Uterus (tissue), 4 donors: ENCODE results near the gene LSAMP. TPM values are rescaled to one million over a fixed set of nuclear protein-coding genes. Genes with fewer than 3 reads are reported as not detected.
"Not testable (repeated sequence)": the region's sequence is repeated elsewhere in the genome, so short reads cannot be mapped to it uniquely, and the experiment has no call there.

Experiments used
- DNase-seq, 2 donors: peaks; one replicate each; pipeline ENCODE4 v3.0.0-alpha.2; 2019 to 2020
- H3K27ac ChIP-seq, 2 donors: fragments of 200-600 bp; sonication (generic); 1 replicate in 1 of 2; 2 replicates in 1 of 2; pipeline ENCODE4 v1.5.1; 2016 to 2018
- H3K27me3 ChIP-seq, 2 donors: fragments of 200-600 bp; sonication (generic); one replicate each; pipeline ENCODE4 v1.5.1; 2018 to 2019; ENCODE audit warnings: control low read depth in 1 of 2
- H3K36me3 ChIP-seq, 2 donors: fragments of 200-600 bp; sonication (generic); one replicate each; pipeline ENCODE4 v1.5.1; 2019; ENCODE audit warnings: control low read depth in 1 of 2
- H3K4me1 ChIP-seq, 2 donors: fragments of 200-600 bp; sonication (generic); one replicate each; pipeline ENCODE4 v1.5.1; 2018 to 2019; ENCODE audit warnings: control low read depth in 1 of 2
- H3K4me3 ChIP-seq, 2 donors: fragments of 200-600 bp; sonication (generic); 1 replicate in 1 of 2; 2 replicates in 1 of 2; pipeline ENCODE4 v1.5.1; 2018 to 2019; ENCODE audit warnings: mild to moderate bottlenecking in 1 of 2
- H3K9me3 ChIP-seq, 2 donors: fragments of 200-600 bp; sonication (generic); one replicate each; pipeline ENCODE4 v1.5.1; 2019; ENCODE audit warnings: control low read depth in 1 of 2
- CTCF ChIP-seq, 4 experiments: fragments of 200-600 bp in 2 of 4; fragments of 450-650 bp in 2 of 4; sonication (generic) in 2 of 4; IDR thresholded peaks; one replicate each; pipeline ENCODE4 v1.5.1; 2016 to 2019; ENCODE audit warnings: antibody characterized with exemption in 4 of 4, mild to moderate bottlenecking in 2 of 4, moderate library complexity in 1 of 4
- POLR2A ChIP-seq, 2 donors: fragments of 450-650 bp; IDR thresholded peaks; one replicate each; pipeline ENCODE4 v1.6.1; 2016; ENCODE audit warnings: antibody characterized with exemption in 2 of 2, mild to moderate bottlenecking in 1 of 2, moderate library complexity in 1 of 2
- intact Hi-C: fragments of 100-400 bp; cut with DNase I; formaldehyde crosslinking; loops from one replicate; pipeline ENCODE4 v1.15.1; 2023; ENCODE audit warnings: low total_unique reads
- total RNA-seq, 4 donors: library from RNA; depleted of rRNA in 3 of 4; stranded (reverse); fragments of >200 nt in 3 of 4; gene quantifications; one replicate each; pipeline versions ENCODE4 v1.1.0 to v1.2.4, GENCODE V29; 2014 to 2023
- donor health status: DM: yes; HTN: yes; CAD: no.

Gene LSAMP
- total RNA-seq, 4 donors from 2014 or later, result 0.26 to 25.8 (median 1.8) TPM

- Histone ChIP-seq H3K4me3 (no peak overlapping the region), H3K27me3 (no peaks in the 10 kb centered on the region), H3K9me3 (no peaks in the 10 kb centered on the region), H3K36me3 (no peaks in the 10 kb centered on the region), H3K27ac (no peak overlapping the region), H3K4me1 (no peaks in the 10 kb centered on the region)
- no peak for DNase-seq
- TF ChIP-seq POLR2A (IDR thresholded peaks at IDR 0.05) (no peak), CTCF (IDR thresholded peaks at IDR 0.05) (no peak)
- intact Hi-C loops, result no loop called here
Observed at GRCh38 chr3:115803661-115804060, 641.6 kb downstream of the LSAMP start.

- no peak for DNase-seq
- Histone ChIP-seq H3K9me3 (no peaks in the 10 kb centered on the region), H3K27me3 (no peaks in the 10 kb centered on the region), H3K4me3 (no peak overlapping the region), H3K27ac (no peak overlapping the region), H3K36me3 (no peaks in the 10 kb centered on the region), H3K4me1 (no peaks in the 10 kb centered on the region)
- TF ChIP-seq POLR2A (IDR thresholded peaks at IDR 0.05) (no peak), CTCF (IDR thresholded peaks at IDR 0.05) (no peak)
- intact Hi-C loops, result no loop called here
Observed at GRCh38 chr3:115800489-115801075, 644.7 kb downstream of the LSAMP start.

- H3K27ac ChIP-seq, H3K4me3 ChIP-seq, intact Hi-C loops, H3K36me3 ChIP-seq, H3K4me1 ChIP-seq, H3K27me3 ChIP-seq, H3K9me3 ChIP-seq, DNase-seq: not testable (repeated sequence)
Observed at GRCh38 chr3:115800065-115800464, 645.2 kb downstream of the LSAMP start.

- intact Hi-C loops, result no loop called here
- no peak for TF ChIP-seq POLR2A (IDR thresholded peaks at IDR 0.05)
- TF ChIP-seq CTCF (IDR thresholded peaks at IDR 0.05), result no peak
- Histone ChIP-seq H3K27me3 (no peaks in the 10 kb centered on the region), H3K9me3 (no peaks in the 10 kb centered on the region), H3K4me1 (no peaks in the 10 kb centered on the region), H3K4me3 (no peak overlapping the region), H3K27ac (no peak overlapping the region), H3K36me3 (no peaks in the 10 kb centered on the region)
- no peak for DNase-seq
Observed at GRCh38 chr3:115792206-115792955, 652.9 kb downstream of the LSAMP start.

GRCh38 chr3:115791271-115792153, 653.8 kb downstream of the LSAMP start:
- H3K4me3 ChIP-seq, H3K27me3 ChIP-seq, intact Hi-C loops, H3K9me3 ChIP-seq, H3K27ac ChIP-seq, DNase-seq, H3K4me1 ChIP-seq, H3K36me3 ChIP-seq: not testable (repeated sequence)

- H3K27ac ChIP-seq, result no peak overlapping the region
- no peaks in the 10 kb centered on the region for H3K36me3 ChIP-seq
- no peaks in the 10 kb centered on the region for H3K4me1 ChIP-seq
- no peak for DNase-seq
- no peaks in the 10 kb centered on the region for H3K27me3 ChIP-seq
- intact Hi-C loops, result no loop called here
- no peak overlapping the region for H3K4me3 ChIP-seq
- TF ChIP-seq CTCF (IDR thresholded peaks at IDR 0.05) (no peak), POLR2A (IDR thresholded peaks at IDR 0.05) (no peak)
- H3K9me3 ChIP-seq, result no peaks in the 10 kb centered on the region
Observed at GRCh38 chr3:115790759-115791158, 654.5 kb downstream of the LSAMP start.
